ENCODE measurements around the gene METRN.

- no peak for TF ChIP-seq CTCF (IDR thresholded peaks at IDR 0.05)
- no peak for TF ChIP-seq POLR2A (IDR thresholded peaks at IDR 0.05)
Observed at GRCh38 chr16:714079-714478, 839 bp upstream of the METRN start.

Data from body of pancreas (tissue), 4 donors.